Keratinocyte (primary cell): Measurements from ENCODE around the gene DNALI1.

Source experiments
- EZH2 ChIP-seq: IDR thresholded peaks from one replicate; pipeline ENCODE4 v1.6.1; 2012; ENCODE audit warnings: inconsistent platforms, mild to moderate bottlenecking, low read length, moderate library complexity
- TF ChIP-seq, protein P1 (sequence below), 3 experiments: IDR thresholded peaks in 1 of 3; conservative IDR thresholded peaks in 1 of 3; optimal IDR thresholded peaks in 1 of 3; 2 replicates in 2 of 3; 3 replicates in 1 of 3; pipeline versions ENCODE3 to v1.5.1; 2011; ENCODE audit warnings: low read length in 3 of 3, mild to moderate bottlenecking in 3 of 3, moderate library complexity in 2 of 3, control low read depth in 1 of 3, inconsistent platforms in 1 of 3; ENCODE audit not compliant: insufficient read depth in 2 of 3; ENCODE audit errors: extremely low read depth in 1 of 3

DNA sequence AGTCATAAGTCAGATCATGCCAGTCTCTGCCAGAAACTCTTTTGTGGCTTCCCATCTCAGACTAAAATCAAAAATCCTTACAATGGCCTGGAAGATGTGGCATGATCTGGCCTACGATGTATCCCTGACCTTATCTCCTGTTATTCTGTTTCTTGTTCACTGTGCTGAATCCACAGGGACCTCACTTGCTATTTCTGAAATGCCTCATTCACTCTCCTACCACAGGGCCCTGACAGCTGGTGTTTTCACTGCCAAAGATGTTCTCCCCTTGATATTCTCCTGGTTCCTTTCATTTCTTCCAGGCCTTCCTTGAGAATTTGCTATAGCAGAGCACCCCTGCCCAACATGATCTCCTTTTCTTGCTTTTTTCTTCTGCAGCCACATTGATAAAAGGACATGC lies 1.7 kb downstream of the DNALI1 start:
- TF ChIP-seq, protein P1, sequence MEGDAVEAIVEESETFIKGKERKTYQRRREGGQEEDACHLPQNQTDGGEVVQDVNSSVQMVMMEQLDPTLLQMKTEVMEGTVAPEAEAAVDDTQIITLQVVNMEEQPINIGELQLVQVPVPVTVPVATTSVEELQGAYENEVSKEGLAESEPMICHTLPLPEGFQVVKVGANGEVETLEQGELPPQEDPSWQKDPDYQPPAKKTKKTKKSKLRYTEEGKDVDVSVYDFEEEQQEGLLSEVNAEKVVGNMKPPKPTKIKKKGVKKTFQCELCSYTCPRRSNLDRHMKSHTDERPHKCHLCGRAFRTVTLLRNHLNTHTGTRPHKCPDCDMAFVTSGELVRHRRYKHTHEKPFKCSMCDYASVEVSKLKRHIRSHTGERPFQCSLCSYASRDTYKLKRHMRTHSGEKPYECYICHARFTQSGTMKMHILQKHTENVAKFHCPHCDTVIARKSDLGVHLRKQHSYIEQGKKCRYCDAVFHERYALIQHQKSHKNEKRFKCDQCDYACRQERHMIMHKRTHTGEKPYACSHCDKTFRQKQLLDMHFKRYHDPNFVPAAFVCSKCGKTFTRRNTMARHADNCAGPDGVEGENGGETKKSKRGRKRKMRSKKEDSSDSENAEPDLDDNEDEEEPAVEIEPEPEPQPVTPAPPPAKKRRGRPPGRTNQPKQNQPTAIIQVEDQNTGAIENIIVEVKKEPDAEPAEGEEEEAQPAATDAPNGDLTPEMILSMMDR (optimal IDR thresholded peaks at IDR 0.05 in 1 of 3, IDR thresholded peaks at IDR 0.05 in 1 of 3, conservative IDR thresholded peaks at IDR 0.05 in 1 of 3; ENCODE audit: extremely low read depth in 1 of 3, insufficient read depth in 2 of 3, low read length in 3 of 3), result no peak
- TF ChIP-seq EZH2, result no peak
